GM19397 (cell line): ENCODE data around the gene GALNT10.

ENCODE experiments used
- ATAC-seq: cut with Tn5 transposase; IDR thresholded peaks from one replicate; pipeline ENCODE4 v1.9.1; 2021; ENCODE audit warnings: mild to moderate bottlenecking, moderate library complexity; ENCODE audit not compliant: unreplicated experiment

The GALNT10 gene

GRCh38 chr5:154429341-154429740, 238.8 kb downstream of the GALNT10 start:
- no peak for ATAC-seq

- ATAC-seq, result no peak
Observed at GRCh38 chr5:154430466-154430865, 239.9 kb downstream of the GALNT10 start.

- no peak for ATAC-seq
Observed at GRCh38 chr5:154430961-154431630, 240.6 kb downstream of the GALNT10 start.

GRCh38 chr5:154435226-154435625, 244.7 kb downstream of the GALNT10 start:
- ATAC-seq, result no peak

- no peak for ATAC-seq
Observed at GRCh38 chr5:154437281-154437965, 246.9 kb downstream of the GALNT10 start.

GRCh38 chr5:154440540-154440939, 250.0 kb downstream of the GALNT10 start:
- no peak for ATAC-seq

GRCh38 chr5:154442801-154443200, 252.3 kb downstream of the GALNT10 start:
- no peak for ATAC-seq

- ATAC-seq, result no peak
Observed at GRCh38 chr5:154444556-154445421, 254.3 kb downstream of the GALNT10 start.

- peak; percentile 96 for ATAC-seq
Observed at GRCh38 chr5:154445422-154446194, 255.1 kb downstream of the GALNT10 start, which contains the start of gene SAP30L. Gene SAP30L, plus strand, starts transcription at chr5:154445997. Its CDS starts 608 bp downstream, at chr5:154446605.

GRCh38 chr5:154446195-154447088, 255.9 kb downstream of the GALNT10 start:
- peak; percentile 16 for ATAC-seq

- no peak for ATAC-seq
Observed at GRCh38 chr5:154447089-154447725, 256.7 kb downstream of the GALNT10 start.

GRCh38 chr5:154449786-154450185, 259.3 kb downstream of the GALNT10 start:
- no peak for ATAC-seq

GRCh38 chr5:154451957-154452356, 261.4 kb downstream of the GALNT10 start:
- no peak for ATAC-seq

GRCh38 chr5:154455585-154455984, 265.1 kb downstream of the GALNT10 start:
- no peak for ATAC-seq

GRCh38 chr5:154456540-154456939, 266.0 kb downstream of the GALNT10 start:
- ATAC-seq, result no peak

- no peak for ATAC-seq
Observed at GRCh38 chr5:154459015-154459414, 268.5 kb downstream of the GALNT10 start.

GRCh38 chr5:154460172-154460571, 269.6 kb downstream of the GALNT10 start:
- no peak for ATAC-seq

GRCh38 chr5:154461531-154461930, 271.0 kb downstream of the GALNT10 start:
- ATAC-seq, result no peak

- ATAC-seq, result no peak
Observed at GRCh38 chr5:154464438-154464837, 273.9 kb downstream of the GALNT10 start.
